GM10266 (cell line): ENCODE results near the gene SF3B4.

Experiments
- DNase-seq: peaks from one replicate; pipeline ENCODE4 v3.0.0; 2012; ENCODE audit errors: extremely low spot score
- CTCF ChIP-seq: IDR thresholded peaks from 2 replicates; pipeline ENCODE4 v1.5.1; 2012; ENCODE audit warnings: mild to moderate bottlenecking, low read depth; ENCODE audit not compliant: control insufficient read depth, insufficient read depth; ENCODE audit errors: missing control alignments

The SF3B4 gene

GRCh38 chr1:149883598-149884247 lies 43.9 kb downstream of the SF3B4 start:
- no peak for DNase-seq
- no peak for TF ChIP-seq CTCF

- TF ChIP-seq CTCF: no peak
- DNase-seq: no peak
Measured at GRCh38 chr1:149881876-149882275, 45.7 kb downstream of the SF3B4 start.

- TF ChIP-seq CTCF: no peak
- DNase-seq: no peak
Measured at GRCh38 chr1:149879556-149879955, 48.0 kb downstream of the SF3B4 start.

- TF ChIP-seq CTCF: no peak
- DNase-seq: no peak
Measured at GRCh38 chr1:149877211-149877946, 50.2 kb downstream of the SF3B4 start.
